ENCODE results near the gene KDM4C.
"Not testable (repeated sequence)": the region's sequence is repeated elsewhere in the genome, so short reads cannot be mapped to it uniquely, and the experiment has no call there.

The KDM4C gene

DNA sequence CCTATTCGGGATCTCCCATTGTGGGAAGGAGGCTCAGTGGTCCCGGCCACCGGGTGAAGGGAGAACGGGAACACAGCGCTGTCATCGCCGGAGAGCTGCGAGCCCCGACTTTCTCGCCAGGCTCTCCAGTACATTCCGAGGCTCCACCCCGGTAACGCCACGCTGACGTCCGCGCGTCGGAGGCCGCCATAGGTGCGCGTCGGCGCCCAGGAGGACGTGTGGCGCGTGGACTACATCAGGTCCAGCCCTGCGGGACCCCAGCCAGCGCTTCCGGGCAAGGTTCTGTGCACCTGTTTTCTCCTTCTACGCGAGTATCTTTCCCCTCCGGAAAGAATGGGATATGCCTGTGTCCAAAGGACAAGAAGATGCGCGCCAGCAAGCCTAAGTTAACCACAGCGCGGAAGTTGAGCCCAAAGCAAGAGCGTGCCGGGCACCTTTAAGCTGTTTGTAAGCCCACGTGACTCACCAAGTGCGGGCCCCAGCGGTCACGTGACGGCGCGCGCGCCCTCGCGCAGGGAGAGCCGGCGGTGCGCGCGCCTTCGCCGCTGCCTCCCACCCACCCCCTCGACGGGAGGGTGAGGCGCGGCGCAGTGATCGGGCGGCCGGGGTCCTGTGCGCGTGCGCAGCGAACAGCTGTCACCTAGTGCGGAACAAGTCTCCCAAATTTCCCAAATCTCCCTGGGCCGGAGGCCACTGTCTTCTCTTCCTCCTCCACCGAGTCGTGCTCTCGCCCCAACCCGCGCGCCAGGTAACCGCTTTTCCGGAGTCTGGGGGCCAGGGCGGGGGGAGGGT is at the start of gene KDM4C:
Gene KDM4C, plus strand, starts transcription at position 518 of the 792 bp plus-strand sequence. CDS start 35,016 bp downstream, outside the sequence.
- peak; percentile 72 to 99 (median 92) for DNase-seq

DNA sequence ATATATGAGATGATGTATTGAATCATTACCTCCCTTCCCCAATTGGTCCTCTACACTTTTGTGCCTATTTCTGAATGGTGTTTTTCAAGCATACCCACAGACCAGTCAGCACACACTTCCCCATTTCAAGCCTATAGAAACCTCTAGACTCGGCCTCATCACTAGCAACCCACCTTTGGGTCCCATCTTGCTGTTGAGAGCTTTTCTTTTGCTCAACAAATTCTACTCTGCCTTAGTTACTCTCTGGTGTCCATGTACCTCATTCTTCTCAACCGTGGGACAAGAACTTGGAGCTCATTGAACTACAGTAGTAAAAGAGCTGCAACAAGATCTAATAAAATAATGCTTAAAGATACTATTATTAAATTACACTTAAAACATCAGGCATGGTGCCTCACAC is 49.0 kb upstream of the KDM4C start:
- DNase-seq, result no peak

DNA sequence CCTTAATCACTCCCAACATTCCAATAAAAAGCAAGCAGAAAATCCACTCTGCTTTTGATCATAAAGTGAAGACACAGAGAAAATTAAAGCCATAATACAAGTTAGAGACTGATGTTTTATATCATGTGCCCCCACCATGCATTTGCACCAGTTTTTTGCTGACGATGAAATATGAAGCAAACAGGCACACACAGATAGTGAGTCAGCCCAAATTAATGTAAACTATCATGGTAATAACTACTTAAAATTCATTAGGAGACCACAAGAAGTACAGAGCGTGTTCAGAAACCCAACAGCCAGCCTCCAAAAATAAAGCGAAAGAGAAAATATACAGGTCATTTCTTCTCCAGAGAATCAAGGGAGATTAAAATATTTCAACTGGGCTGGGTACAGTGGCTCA is 46.4 kb upstream of the KDM4C start:
- DNase-seq, result no peak

DNA sequence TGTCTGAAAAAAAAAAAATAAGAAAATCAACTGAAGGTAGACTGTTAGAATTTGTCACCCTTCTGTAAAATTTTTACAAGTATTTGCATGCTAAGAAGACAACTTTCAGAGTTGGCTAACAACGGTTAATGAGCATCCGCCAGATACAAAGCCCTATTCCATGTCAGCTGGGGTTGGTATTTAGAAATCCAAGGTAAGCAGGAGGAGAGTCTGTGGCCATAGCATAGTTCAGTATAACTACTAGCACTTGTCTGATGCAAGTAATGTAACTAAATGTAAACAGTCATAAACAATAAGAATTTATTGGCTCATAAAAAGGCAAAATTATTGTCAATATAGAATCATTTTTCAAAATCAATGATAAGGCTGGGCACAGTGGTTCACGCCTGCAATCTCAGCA is 45.7 kb upstream of the KDM4C start:
- DNase-seq, result no peak

DNA sequence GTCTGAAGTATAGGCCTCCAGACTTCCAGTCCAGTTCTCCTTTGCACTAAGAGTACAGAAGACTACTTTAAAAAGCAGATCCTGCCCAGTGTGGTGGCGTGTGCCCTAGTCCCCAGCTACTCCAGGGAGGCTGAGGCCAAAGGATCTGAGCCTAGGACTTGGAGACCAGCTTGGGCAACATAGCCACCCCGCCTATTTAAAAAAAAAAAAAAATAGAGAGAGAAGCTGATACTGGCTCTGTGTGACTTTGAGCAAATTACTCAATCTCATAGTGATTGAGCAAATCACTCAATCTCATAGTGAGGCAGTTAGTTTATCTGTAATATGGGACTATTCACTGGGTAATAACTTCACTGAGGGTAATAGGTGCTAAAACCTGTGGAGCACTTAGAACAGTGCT is 43.6 kb upstream of the KDM4C start:
- DNase-seq, result no peak

DNA sequence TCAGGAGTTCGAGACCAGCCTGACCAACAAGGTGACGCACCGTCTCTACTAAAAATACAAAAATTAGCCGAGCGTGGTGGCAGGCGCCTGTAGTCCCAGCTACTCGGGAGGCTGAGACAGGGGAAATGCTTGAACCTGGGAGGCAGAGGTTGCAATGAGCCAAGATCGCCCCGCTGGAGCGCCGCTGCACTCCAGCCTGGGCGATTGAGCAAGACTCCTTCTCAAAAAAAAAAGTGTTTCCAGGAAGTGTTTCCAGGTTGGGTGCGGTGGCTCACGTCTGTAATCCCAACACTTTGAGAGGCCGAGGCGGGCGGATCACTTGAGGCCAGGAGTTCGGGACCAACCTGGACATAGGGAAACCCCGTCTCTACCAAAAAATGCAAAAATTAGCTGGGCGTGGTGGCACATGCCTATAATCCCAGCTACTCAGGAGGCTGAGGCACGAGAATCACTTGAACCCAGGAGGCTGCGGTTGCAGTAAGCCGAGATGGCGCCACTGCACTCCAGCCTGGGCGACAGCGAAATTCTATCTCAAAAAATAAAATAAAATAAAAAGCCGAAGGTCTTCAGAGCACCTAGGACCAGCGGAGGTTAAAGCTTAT is 42.5 kb upstream of the KDM4C start:
- DNase-seq, result not testable (repeated sequence)

DNA sequence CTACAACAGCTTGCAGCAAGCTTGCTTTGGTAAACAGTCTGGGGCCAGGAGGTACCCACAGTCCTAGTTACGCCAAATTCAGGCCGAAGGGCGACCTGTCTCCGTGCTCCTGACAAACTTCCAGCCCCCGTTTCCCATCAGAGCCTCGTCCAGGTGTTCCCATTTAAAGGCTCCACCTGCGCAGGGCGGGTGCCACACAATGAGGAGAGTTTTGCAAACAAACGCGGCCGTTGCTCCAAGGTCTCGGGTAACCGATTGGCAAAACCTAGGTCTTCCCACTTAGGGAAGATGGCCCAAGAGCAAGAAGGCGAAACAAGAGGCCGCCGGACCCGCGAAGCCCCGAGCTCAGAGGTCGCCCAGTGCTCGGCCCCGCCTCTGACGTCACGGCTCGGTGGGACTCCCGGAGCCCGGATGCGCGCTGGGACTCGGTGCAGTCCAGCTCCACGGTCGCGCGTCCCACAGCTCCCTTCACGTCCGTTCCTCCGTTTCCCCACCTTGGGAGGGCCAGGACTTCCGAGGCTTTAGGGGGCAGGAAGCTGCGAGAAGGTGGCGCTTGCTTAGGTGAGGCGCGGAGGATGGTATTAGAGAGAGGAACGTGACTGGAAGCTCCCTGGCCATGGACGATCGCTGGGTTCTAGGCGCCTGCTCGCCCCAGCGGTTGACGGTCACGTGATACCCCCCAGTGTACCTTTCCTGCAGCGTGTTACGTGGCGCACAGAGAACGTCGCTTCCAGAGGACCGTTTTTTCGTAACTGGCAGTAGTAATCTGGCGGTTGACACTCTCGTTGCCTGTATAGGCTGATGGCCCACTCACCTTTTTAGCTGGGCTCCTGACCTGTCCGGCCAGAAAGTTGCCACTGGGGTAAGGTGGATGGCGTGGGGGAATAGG is 41.8 kb upstream of the KDM4C start:
- peak in 43 of 51 donors; percentile 3 to 67 (median 29) for DNase-seq

DNA sequence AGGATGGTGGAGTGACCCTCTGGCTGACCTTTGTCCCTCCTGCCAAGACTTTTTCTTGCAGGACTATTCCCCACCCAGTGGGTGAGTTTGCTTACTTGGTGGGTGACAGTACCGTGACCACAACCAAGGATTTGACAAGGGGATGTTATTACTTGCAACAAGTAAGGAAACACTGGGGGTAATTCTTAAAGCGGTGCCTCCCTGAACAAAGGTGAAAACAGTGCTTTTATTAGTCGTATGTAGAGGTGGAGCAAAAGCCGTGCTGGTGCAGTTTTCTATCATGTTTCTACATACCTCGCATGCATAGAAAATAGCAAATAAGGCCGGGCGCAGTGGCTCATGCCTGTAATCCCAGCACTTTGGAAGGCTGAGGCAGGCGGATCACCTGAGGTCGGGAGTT is 41.0 kb upstream of the KDM4C start:
- DNase-seq, result no peak

DNA sequence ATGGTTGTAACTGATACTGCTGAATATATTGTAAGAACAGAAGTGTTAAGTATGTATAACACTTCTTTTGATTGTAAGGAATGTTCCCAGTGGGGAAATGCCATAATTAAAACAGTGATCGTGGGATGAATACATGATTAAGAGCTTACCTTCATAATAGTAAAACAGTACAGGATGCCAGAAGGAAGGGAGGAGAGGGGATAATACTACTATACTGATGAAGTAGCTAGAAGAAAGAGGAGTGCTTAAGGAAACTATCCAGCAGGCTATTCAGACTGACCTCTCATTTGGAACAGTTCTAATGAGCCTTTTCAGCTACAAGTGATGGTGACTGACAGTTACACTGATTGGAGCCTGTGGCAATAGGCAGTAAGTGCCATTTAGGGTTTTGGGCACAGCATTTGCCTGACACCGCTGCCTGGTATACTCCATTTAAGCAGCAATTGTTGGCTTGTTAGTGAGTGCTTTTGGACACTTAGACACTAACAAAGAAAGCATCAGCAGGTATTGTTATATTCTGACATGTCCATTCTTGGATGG is 33.8 kb upstream of the KDM4C start:
- DNase-seq, result no peak

DNA sequence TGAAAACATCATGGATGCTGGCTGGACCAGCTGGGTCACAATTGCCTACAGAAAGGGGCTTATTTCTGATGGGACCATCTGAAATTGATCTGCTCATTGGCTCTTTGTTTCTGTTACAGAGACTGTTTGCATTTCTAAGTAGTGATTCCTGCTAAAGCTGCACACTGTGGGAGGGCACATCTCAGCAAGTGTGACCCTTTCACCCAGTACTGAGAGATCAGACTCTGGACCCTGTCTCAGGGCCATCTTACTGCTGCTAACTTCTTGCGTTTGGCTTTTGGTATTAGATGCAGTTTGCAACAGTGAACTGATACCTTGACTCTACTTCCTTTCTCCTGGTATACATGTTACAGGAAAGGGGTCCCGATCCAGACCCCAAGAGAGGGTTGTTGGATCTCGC is 24.5 kb upstream of the KDM4C start:
- no peak for DNase-seq

DNA sequence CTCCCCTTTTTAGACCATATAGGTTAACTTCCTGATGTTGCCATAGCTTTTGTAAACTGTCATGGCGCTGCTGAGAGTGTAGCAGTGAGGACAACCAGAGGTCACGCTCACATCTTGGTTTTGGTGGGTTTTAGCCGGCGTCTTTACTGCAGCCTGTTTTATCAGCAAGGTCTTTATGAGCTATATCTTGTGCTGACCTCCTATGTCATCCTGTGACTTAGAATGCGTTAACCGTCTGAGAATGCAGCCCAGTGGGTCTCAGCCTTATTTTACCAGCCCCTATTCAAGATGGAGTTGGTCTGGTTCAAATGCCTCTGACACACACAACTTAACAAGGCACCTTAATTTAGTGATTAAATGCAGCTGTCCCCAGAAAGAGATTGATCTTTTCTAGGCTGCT is 23.9 kb upstream of the KDM4C start:
- no peak for DNase-seq

DNA sequence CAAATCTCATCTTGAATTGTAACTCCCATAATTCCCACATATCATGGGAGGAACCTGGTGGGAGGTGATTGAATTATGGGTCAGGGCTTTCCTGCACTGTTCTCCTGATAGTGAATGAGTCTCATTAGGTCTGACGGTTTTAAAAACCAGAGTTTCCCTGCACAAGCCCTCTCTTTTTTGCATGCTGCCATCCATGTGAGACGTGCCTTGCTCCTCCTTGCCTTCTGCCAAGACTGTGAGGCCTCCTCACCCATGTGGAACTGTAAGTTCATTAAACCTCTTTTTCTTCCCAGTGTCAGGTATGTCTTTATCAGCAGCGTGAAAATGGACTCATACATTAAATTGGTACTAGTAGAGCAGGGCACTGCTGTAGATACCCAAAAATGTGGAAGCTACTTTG is 22.4 kb upstream of the KDM4C start:
- DNase-seq, result no peak

DNA sequence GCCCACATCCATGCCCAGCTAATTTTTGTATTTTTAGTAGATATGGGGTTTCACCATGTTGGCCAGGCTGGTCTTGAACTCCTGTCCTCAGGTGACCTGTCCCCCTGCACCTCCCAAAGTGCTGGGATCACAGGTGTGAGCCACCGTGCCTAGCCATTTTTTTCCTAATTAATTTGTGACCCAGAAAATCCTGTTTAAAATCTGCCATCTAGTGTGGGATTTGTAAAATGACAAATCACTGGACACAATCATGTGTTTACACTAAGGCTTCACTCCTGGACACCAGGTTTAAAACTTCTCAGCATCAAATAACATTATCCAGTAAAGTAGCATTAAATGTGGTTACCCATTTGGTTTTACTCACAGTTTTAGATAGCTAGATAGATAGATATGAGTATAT is 18.6 kb upstream of the KDM4C start:
- no peak for DNase-seq

DNA sequence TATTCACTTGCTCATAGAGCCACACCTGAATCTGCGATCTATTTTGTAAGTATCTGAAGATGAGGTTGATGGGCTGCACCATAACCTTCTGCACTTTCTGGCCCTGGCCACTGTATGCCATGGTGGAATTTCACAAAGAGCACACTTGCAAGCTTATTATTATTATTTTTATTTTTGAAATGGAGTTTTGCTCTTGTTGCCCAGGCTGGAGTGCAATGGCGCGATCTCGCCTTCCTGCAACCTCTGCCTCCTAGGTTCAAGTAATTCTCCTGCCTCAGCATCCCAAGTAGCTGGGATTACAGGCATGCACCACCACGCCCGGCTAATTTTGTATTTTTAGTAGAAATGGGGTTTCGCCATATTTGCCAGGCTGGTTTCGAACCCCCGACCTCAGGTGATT is 8.9 kb upstream of the KDM4C start:
- not testable (repeated sequence) for DNase-seq

DNA sequence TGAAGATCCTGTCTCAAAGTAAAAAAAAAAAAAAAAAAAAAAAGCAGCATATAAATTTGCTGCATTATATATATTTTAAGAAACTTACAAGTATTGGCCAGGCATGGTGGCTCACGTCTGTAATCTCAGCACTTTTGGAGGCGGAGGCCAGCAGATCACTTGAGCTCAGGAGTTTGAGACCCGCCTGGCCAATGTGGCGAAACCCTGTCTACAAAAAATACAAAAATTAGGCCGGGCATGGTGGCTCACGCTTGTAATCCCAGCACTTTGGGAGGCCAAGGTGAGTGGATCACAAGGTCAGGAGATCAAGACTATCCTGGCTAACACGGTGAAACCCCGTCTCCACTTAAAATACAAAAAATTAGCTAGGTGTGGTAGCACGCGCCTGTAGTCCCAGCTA is 2.9 kb upstream of the KDM4C start:
- not testable (repeated sequence) for DNase-seq

DNA sequence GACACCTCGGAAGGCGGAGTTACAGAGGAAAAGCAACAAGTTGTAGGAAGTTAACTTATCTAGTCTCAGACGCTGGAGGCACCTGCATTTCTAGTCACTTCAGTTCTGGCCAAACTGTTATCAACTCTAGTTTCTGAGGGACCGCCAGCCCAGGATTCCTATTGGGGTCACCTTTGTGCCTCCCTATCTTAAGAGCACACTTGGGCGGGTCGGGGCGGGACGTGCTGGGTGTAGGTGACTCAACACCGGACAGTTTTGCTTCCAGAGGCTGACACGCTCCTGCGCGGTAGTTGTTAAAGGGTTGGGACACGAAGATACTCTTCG is 679 bp upstream of the KDM4C start:
- peak in 17 of 51 donors; percentile 34 to 84 (median 57) for DNase-seq

DNA sequence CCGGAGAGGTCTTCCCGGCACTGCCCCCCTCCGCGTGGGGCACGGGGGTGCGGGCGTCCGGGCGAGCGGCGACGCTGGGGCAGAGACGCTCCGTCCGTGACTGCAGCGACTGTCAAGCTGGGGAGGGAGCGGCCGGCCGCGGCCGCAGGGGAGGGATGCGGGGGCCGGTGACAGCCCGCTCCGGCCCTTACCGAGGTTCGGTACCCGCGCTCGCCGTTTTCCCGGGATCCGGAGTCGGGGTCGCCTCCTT is 400 bp downstream of the KDM4C start:
- DNase-seq, result peak in 3 of 51 donors; percentile 68 to 84 (median 75)

DNA sequence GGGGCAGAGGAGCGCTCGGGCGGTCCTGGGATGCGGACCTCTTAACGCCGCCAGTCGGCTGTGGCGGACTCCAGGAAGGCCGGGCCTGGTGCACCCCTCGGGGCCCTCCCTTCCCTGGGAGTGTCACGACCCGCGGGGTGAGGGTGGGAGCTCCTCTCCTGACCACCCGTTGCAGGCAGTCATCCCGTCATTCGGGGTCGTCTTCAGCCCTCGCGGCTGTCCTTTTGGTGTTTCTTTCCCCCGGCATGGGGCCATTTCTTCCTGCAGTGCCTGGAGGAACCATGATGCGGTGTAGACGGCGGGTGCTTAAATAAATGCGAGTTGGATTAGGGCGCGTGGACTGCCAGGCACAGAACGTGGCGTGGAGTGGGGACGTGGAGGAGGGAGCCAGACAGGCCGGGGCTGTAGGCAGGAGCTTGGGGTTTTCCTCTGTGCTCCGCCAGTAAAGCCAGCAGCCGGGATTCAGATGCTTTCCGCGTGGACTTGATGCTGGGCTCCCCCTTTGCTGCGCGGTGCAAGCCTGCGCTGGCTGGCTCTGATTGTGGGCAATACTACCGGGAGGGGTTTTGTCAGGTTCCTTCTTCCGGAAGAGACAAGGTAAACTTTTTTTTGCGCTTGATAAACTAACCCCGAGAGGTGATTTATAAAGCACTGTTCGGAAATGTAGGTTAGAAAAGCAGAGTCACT is 868 bp downstream of the KDM4C start:
- peak in 46 of 51 donors; percentile 23 to 82 (median 60) for DNase-seq

DNA sequence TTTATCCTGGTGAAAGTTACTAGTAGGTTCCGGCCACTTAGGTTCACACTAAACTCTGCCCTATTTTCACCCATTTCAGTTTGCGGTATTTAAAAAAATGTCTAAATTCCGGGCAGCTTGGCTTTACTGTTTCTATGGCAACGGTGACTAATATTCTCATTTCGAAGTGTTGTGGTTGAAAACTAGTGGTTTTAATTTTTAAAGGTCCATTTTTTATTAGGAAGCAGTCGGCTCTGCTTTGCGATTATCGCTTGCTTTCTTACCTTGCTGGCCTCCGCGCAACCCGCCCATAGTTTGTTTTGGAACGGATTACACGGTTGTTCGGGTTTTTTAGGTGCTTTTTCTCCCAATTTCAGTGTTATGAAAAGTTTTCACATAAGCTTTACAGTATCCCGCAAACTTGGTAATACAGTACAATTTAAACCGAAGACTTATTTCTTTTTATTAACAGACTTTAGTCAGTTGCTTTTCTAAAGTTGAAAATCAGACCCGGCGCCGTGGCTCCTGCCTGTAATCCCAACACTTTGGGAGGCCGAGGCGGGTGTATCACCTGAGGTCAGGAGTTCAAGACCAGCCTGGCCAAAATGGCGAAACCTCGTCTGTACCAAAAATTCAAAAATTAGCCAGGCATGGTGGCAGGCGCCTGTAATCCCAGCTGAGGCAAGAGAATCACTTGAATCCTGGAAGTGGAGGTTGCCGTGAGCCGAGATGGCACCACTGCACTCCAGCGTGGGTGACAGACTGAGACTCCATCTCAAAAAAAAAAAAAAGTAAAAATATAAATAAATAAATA is 1.6 kb downstream of the KDM4C start:
- peak in 1 of 51 donors; percentile 9 for DNase-seq

DNA sequence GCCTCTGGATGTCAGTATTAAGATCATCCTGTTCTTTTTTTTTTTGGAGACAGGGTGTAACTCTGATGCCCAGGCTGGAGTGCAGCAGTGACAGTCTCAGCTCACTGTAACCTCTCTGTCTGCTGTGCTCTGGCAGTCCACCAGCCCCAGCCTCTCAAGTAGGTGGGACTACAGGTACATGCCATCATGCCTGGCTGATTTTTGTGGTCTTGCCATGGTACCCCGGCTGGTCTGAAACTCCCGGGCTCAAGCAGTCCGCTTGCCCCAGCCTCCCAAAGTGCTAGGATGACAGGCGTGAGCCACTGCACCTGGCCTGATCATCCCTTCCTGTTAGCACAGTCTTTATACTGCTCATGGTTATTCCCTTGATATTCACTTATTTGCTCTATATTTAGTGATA is 3.5 kb downstream of the KDM4C start:
- no peak for DNase-seq

DNA sequence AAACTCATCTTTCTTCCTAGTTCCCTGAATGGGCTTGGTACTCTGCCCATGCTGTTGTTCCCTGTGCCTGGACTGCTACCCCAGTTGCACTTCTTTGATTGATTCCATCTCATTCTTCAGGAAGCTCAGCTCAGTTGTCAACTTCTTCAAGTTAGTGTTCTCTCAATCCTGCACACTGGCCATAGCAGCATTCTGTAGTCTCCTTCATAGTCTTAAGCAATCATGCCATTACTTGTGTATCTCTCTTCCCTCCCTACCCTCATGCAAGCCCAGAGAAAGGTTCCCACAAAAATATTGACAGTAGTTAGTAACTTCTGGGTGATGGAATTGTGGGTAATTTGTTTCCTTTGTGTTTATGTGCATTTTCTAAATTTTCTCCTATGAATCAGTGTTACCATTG is 5.5 kb downstream of the KDM4C start:
- DNase-seq, result no peak
